ENCODE measurements around the gene ZNF473. TPM values are rescaled to one million over a fixed set of nuclear protein-coding genes. Genes with fewer than 3 reads are reported as not detected.
"Not testable (repeated sequence)": the region's sequence is repeated elsewhere in the genome, so short reads cannot be mapped to it uniquely, and the experiment has no call there.

ZNF473 gene
- total and polyA plus RNA-seq, 2 experiments from 2014 or later = 5.0 to 12.5 TPM

DNA sequence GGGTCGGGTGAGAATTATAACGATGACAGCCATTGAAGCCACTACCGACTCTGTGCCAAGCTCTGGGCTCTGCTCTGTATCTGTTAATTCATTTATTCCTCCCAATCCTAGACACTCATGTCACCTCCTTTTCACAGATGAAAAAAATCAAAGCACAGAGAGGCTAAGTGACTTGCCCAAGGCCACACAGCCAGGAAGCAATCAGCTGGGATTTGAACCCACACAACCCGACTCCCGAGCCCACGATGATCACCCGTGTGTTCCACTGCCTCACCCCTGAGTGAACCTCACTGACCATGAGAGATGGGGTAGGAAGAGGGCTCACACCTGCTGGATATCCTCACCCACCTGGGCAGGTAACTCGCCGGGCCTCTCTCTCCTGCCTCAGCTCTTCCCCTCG is 40.1 kb downstream of the ZNF473 start:
- Histone ChIP-seq H3F3A (ENCODE audit: insufficient read depth) (no peaks in the 10 kb centered on the region), H3K27me3 (replicated peaks; ENCODE audit: insufficient read depth) (no peaks in the 10 kb centered on the region), H3K9me2 (ENCODE audit: insufficient read depth) (no peaks in the 10 kb centered on the region), H3K9ac (no peak overlapping the region), H3K9me3 (ENCODE audit: low read depth) (no peaks in the 10 kb centered on the region), H3K79me2 (ENCODE audit: insufficient read depth) (no peaks in the 10 kb centered on the region), H3K36me3 (ENCODE audit: low read depth) (no peaks in the 10 kb centered on the region), H3K4me3 (no peak overlapping the region), H3K27ac (no peak overlapping the region), H3K4me1 (ENCODE audit: insufficient read depth) (no peaks in the 10 kb centered on the region), H4K20me1 (ENCODE audit: insufficient read depth) (no peaks in the 10 kb centered on the region), H3K4me2 (ENCODE audit: unreplicated experiment) (no peak overlapping the region), H2AFZ (no peak overlapping the region)
- in situ Hi-C loops (cut with MboI) = no loop called here
- TF ChIP-seq EZH2 (IDR thresholded peaks at IDR 0.05; ENCODE audit: insufficient read depth, poor library complexity, severe bottlenecking) (no peak), EZH2phosphoT487 (IDR thresholded peaks at IDR 0.05; ENCODE audit: insufficient read depth, low read depth) (no peak)
- WGBS, 2 experiments (ENCODE audit: low coverage in 1 of 2, low lambda C conversion rate in 2 of 2, missing lambda C conversion rate in 2 of 2) = 74 to 80% methylated on average over 10 of the region's 10 CpGs
- no peak for DNase-seq

DNA sequence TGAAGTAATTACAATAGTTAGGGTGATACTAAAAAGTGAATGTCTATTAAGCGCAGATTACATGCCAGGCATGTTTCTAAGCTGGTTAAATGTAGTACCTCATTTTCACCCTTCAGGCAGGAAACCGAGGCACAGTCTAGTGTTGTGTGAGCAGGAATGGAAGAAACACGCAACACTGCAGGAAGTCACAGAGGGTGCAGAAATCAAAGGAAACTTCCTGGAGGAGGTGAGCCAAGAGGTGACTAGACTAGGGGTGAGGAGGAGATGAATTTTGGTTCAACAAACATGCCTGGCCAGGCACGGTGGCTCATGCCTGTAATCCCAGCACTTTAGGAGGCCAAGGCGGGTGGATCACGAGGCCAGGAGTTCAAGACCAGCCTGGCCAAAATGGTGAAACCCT is 41.8 kb downstream of the ZNF473 start:
- Histone ChIP-seq H3K4me3 (no peak overlapping the region), H2AFZ (no peak overlapping the region), H3F3A (ENCODE audit: insufficient read depth) (no peaks in the 10 kb centered on the region), H3K9ac (no peak overlapping the region), H3K4me2 (ENCODE audit: unreplicated experiment) (no peak overlapping the region), H3K9me3 (ENCODE audit: low read depth) (no peaks in the 10 kb centered on the region), H3K79me2 (ENCODE audit: insufficient read depth) (no peaks in the 10 kb centered on the region), H3K27ac (no peak overlapping the region), H3K36me3 (ENCODE audit: low read depth) (no peaks in the 10 kb centered on the region), H3K9me2 (ENCODE audit: insufficient read depth) (no peaks in the 10 kb centered on the region), H4K20me1 (ENCODE audit: insufficient read depth) (no peaks in the 10 kb centered on the region), H3K27me3 (replicated peaks; ENCODE audit: insufficient read depth) (no peaks in the 10 kb centered on the region; the same call in 1 of the 2 replicates), H3K4me1 (ENCODE audit: insufficient read depth) (no peaks in the 10 kb centered on the region)
- in situ Hi-C loops (cut with MboI) = no loop called here
- 58 to 63% methylated on average over 6 of the region's 6 CpGs for WGBS, 2 experiments (ENCODE audit: low coverage in 1 of 2, low lambda C conversion rate in 2 of 2, missing lambda C conversion rate in 2 of 2)
- TF ChIP-seq EZH2phosphoT487 (IDR thresholded peaks at IDR 0.05; ENCODE audit: insufficient read depth, low read depth) = no peak
- no peak for TF ChIP-seq EZH2 (IDR thresholded peaks at IDR 0.05; ENCODE audit: insufficient read depth, poor library complexity, severe bottlenecking)
- DNase-seq = no peak

- H3K27me3 ChIP-seq (replicated peaks; ENCODE audit: insufficient read depth); H3K36me3 ChIP-seq (ENCODE audit: low read depth); H3K9me2 ChIP-seq (ENCODE audit: insufficient read depth); H3K27ac ChIP-seq; H4K20me1 ChIP-seq (ENCODE audit: insufficient read depth); DNase-seq; H3K4me3 ChIP-seq; H3K9ac ChIP-seq; H2AFZ ChIP-seq; H3K4me1 ChIP-seq (ENCODE audit: insufficient read depth); H3K79me2 ChIP-seq (ENCODE audit: insufficient read depth); H3K9me3 ChIP-seq (ENCODE audit: low read depth); H3F3A ChIP-seq (ENCODE audit: insufficient read depth); in situ Hi-C loops (cut with MboI); H3K4me2 ChIP-seq (ENCODE audit: unreplicated experiment): not testable (repeated sequence)
- WGBS, 2 experiments (ENCODE audit: low coverage in 1 of 2, low lambda C conversion rate in 2 of 2, missing lambda C conversion rate in 2 of 2) = 30 to 40% methylated on average over 5 of the region's 5 CpGs
Measured at GRCh38 chr19:50068382-50068781, 42.6 kb downstream of the ZNF473 start.

- in situ Hi-C loops (cut with MboI); H3K79me2 ChIP-seq (ENCODE audit: insufficient read depth); H3K4me2 ChIP-seq (ENCODE audit: unreplicated experiment); H3K9ac ChIP-seq; H3K27me3 ChIP-seq (replicated peaks; ENCODE audit: insufficient read depth); H3F3A ChIP-seq (ENCODE audit: insufficient read depth); H3K27ac ChIP-seq; H3K9me3 ChIP-seq (ENCODE audit: low read depth); H4K20me1 ChIP-seq (ENCODE audit: insufficient read depth); DNase-seq; H3K9me2 ChIP-seq (ENCODE audit: insufficient read depth); H3K4me1 ChIP-seq (ENCODE audit: insufficient read depth); H2AFZ ChIP-seq; H3K36me3 ChIP-seq (ENCODE audit: low read depth); H3K4me3 ChIP-seq: not testable (repeated sequence)
- WGBS, 2 experiments (ENCODE audit: low coverage in 1 of 2, low lambda C conversion rate in 2 of 2, missing lambda C conversion rate in 2 of 2) = 13 to 14% methylated on average over 3 to 4 of the region's 8 CpGs
Measured at GRCh38 chr19:50075076-50075475, 49.3 kb downstream of the ZNF473 start.

GRCh38 chr19:50075644-50076372 is 50.0 kb downstream of the ZNF473 start:
- DNase-seq; H3K27ac ChIP-seq; H3K4me1 ChIP-seq (ENCODE audit: insufficient read depth); H3F3A ChIP-seq (ENCODE audit: insufficient read depth); H3K27me3 ChIP-seq (replicated peaks; ENCODE audit: insufficient read depth); H2AFZ ChIP-seq; in situ Hi-C loops (cut with MboI); H3K4me2 ChIP-seq (ENCODE audit: unreplicated experiment); H3K36me3 ChIP-seq (ENCODE audit: low read depth); H3K9me2 ChIP-seq (ENCODE audit: insufficient read depth); H3K79me2 ChIP-seq (ENCODE audit: insufficient read depth); H4K20me1 ChIP-seq (ENCODE audit: insufficient read depth); H3K9ac ChIP-seq; H3K4me3 ChIP-seq; H3K9me3 ChIP-seq (ENCODE audit: low read depth): not testable (repeated sequence)
- 55 to 57% methylated on average over 11 to 14 of the region's 14 CpGs for WGBS, 2 experiments (ENCODE audit: low coverage in 1 of 2, low lambda C conversion rate in 2 of 2, missing lambda C conversion rate in 2 of 2)

GRCh38 chr19:50076581-50077355 is 51.0 kb downstream of the ZNF473 start:
- H3K36me3 ChIP-seq (ENCODE audit: low read depth); H3K27me3 ChIP-seq (replicated peaks; ENCODE audit: insufficient read depth); H3K27ac ChIP-seq; H3K4me3 ChIP-seq; H2AFZ ChIP-seq; DNase-seq; H3K4me1 ChIP-seq (ENCODE audit: insufficient read depth); H3K4me2 ChIP-seq (ENCODE audit: unreplicated experiment); H3F3A ChIP-seq (ENCODE audit: insufficient read depth); H3K9me3 ChIP-seq (ENCODE audit: low read depth); in situ Hi-C loops (cut with MboI); H3K9ac ChIP-seq; H3K79me2 ChIP-seq (ENCODE audit: insufficient read depth); H3K9me2 ChIP-seq (ENCODE audit: insufficient read depth); H4K20me1 ChIP-seq (ENCODE audit: insufficient read depth): not testable (repeated sequence)
- WGBS, 2 experiments (ENCODE audit: low coverage in 1 of 2, low lambda C conversion rate in 2 of 2, missing lambda C conversion rate in 2 of 2) = 49 to 54% methylated on average over 9 to 10 of the region's 10 CpGs

DNA sequence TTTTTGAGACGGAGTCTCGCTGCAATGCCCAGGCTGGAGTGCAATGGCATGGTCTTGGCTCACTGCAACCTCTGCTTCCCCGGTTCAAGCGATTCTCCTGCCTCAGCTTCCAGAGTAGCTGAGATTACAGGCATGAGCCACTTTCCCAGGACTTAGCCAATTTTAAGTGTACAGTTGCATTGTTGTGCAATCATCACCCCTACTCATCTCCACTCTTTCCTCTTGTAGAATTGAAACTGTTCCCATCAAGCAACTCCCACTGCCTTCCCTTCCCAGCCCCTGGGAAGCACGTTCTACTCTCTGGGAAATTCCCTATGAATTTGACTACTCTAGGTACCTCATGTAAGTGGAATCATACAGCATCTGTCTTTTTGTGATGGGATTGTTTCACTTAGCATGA is 53.2 kb downstream of the ZNF473 start:
- H3K9me2 ChIP-seq (ENCODE audit: insufficient read depth); H3F3A ChIP-seq (ENCODE audit: insufficient read depth); H4K20me1 ChIP-seq (ENCODE audit: insufficient read depth); DNase-seq; H3K9me3 ChIP-seq (ENCODE audit: low read depth); H3K4me3 ChIP-seq; H3K27me3 ChIP-seq (replicated peaks; ENCODE audit: insufficient read depth); H3K4me2 ChIP-seq (ENCODE audit: unreplicated experiment); H3K79me2 ChIP-seq (ENCODE audit: insufficient read depth); H3K36me3 ChIP-seq (ENCODE audit: low read depth); H3K27ac ChIP-seq; H3K4me1 ChIP-seq (ENCODE audit: insufficient read depth); in situ Hi-C loops (cut with MboI); H3K9ac ChIP-seq; H2AFZ ChIP-seq: not testable (repeated sequence)
- WGBS, 2 experiments (ENCODE audit: low coverage in 1 of 2, low lambda C conversion rate in 2 of 2, missing lambda C conversion rate in 2 of 2) = 55 to 65% methylated on average over 4 of the region's 5 CpGs
